NCI-H2196 (cell line): Measurements from ENCODE around the gene EIF3L.

Source experiments
- DNase-seq: peaks from one replicate; lab custom pipeline; 2025; ENCODE audit not compliant: unreplicated experiment; lab: John Stamatoyannopoulos, UW

Gene EIF3L

GRCh38 chr22:37926358-37926757 is 77.1 kb downstream of the EIF3L start:
- no peak for DNase-seq

GRCh38 chr22:37926771-37927636 is 77.8 kb downstream of the EIF3L start:
- DNase-seq, result no peak

- no peak for DNase-seq
Observed at GRCh38 chr22:37927637-37927936, 78.4 kb downstream of the EIF3L start.

GRCh38 chr22:37929390-37929789 is 80.2 kb downstream of the EIF3L start:
- no peak for DNase-seq

GRCh38 chr22:37930270-37930951 is 81.2 kb downstream of the EIF3L start:
- no peak for DNase-seq

GRCh38 chr22:37930952-37931440 is 81.8 kb downstream of the EIF3L start:
- DNase-seq, result no peak

GRCh38 chr22:37931893-37932389 is 82.7 kb downstream of the EIF3L start:
- no peak for DNase-seq

- no peak for DNase-seq
Observed at GRCh38 chr22:37932401-37932800, 83.2 kb downstream of the EIF3L start.

GRCh38 chr22:37932821-37933578 is 83.8 kb downstream of the EIF3L start:
- no peak for DNase-seq

- DNase-seq, result peak; percentile 33
Observed at GRCh38 chr22:37933711-37934376, 84.6 kb downstream of the EIF3L start.
